HG03565 (cell line): ENCODE data around the gene RELN.
"Not testable (repeated sequence)": the region's sequence is repeated elsewhere in the genome, so short reads cannot be mapped to it uniquely, and the experiment has no call there.

Source experiments
- ATAC-seq: cut with Tn5 transposase; IDR thresholded peaks from one replicate; pipeline ENCODE4 v1.9.1; 2021; ENCODE audit warnings: mild to moderate bottlenecking, moderate library complexity; ENCODE audit not compliant: unreplicated experiment

Gene RELN

DNA sequence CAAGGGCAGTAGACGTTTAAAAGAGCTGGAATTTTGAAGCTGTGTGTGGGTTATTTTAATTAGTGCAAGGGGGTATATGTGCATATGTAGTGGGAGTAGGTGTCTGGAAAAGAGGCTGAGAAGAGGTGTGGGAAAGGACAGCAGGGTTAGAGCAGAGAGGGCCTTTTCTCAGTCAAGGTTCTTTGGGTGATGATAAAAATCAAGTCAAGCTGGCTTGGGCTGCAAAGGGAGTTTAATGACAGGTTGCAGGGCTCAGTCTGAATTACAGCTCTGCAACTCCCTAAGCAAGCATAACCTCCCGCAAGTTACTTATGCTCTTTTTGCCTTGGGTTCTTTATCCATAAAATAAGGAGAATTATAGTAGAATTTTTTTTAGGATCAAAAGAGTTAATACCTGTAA, 83.5 kb downstream of the RELN start:
- no peak for ATAC-seq

GRCh38 chr7:103902917-103903316, 86.5 kb downstream of the RELN start:
- ATAC-seq = no peak

GRCh38 chr7:103896826-103897225, 92.6 kb downstream of the RELN start:
- not testable (repeated sequence) for ATAC-seq

DNA sequence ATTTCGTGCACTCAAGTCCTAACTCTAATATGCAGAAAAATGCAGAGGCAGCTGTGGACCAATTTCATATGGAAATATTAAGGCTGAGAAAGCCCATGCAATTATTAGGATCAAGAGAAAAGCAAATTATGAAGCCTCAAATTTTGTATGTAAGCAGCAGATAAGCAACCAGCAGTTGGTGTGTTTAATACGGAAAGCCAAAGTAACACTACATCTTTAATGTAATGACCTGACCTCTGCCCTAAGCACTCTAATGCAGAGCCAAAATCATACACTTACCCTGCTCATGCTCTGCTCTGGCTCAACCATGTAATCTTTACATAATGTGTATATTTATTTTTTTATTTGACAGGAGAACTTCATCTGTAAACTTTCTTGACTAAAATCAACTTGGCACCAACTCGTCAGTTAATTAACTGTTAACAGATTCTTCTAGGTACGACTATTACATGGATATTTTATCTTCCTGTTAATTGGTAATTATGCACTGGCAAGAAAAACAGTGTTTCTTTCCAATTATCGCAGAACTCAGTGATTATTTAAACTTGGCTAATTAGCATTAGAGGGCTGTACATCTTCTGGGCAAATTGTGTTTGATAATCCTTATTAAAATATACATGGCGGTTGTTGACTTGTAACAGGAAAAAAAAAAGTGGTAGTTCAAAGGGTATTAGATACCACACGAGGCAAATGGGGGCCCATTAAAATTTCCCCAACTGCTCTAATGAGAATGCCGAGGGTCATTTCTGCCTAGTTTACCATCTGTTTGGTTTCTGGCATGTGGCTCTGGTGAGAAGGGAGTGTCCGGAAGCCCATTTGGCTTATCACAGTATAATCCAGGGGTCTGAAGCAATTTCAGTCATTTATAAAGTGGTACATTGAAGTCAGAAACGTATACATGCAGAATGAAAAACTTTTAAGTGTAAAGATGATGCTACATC, 94.5 kb downstream of the RELN start:
- no peak for ATAC-seq

DNA sequence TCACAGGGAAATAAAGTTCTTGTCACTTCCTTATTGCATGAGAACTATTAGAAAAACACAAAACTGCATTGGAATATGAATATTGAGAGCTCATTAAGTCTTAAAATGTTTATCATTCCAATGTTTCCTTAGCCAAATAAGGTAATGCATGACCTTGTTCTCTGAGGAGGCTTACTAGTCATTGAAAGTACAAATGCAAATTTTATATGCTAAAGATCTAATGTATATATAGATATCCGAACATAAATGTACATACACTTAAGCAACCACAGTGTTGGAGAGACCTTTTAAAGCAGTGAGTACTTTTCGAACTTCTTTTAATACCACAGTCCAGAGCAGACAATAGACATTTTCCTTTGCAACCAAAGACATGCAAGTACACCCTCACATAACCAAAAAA, 96.1 kb downstream of the RELN start:
- no peak for ATAC-seq

DNA sequence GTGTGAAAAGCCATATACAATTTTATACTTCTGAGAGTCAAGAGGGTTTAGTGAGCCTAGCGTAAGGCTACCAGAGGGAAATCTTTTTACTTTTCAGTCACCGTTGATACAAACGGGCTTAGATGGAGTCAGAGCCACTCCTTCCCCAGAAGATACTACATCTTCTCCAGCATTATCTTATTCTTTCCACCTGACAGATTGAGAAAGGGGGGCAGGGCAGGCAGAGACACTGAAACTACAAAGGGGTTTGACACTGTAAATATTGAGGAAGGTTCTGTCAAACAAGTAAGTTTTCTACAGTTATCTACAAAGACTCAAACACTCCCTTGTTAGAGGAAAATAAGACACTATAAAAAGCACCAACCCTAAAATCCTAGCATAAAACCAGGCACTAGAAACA, 100.0 kb downstream of the RELN start:
- ATAC-seq = no peak

- ATAC-seq = no peak
These were observed 100.8 kb downstream of the RELN start for GRCh38 chr7:103888603-103889153.

- ATAC-seq = no peak
These were observed 101.4 kb downstream of the RELN start for GRCh38 chr7:103887853-103888602.

DNA sequence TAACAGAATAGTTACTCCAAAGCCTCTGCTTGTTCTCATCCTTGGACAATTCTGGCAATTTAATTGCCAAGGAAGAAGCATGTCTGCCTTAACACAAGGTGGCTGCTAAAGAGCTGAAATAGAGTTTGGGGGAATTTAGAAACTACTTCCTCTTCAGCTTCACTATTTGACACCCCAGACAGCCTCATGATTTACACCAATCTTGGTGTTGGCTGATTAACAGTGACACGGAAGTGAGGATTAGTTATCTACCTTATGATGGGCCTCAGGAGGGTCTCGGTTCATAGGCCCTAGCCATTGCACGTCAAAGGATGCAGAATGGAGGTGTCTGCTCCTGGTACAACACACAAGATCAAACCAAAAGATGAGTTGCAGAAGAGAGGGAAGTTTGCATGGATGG, 102.4 kb downstream of the RELN start:
- ATAC-seq = no peak

DNA sequence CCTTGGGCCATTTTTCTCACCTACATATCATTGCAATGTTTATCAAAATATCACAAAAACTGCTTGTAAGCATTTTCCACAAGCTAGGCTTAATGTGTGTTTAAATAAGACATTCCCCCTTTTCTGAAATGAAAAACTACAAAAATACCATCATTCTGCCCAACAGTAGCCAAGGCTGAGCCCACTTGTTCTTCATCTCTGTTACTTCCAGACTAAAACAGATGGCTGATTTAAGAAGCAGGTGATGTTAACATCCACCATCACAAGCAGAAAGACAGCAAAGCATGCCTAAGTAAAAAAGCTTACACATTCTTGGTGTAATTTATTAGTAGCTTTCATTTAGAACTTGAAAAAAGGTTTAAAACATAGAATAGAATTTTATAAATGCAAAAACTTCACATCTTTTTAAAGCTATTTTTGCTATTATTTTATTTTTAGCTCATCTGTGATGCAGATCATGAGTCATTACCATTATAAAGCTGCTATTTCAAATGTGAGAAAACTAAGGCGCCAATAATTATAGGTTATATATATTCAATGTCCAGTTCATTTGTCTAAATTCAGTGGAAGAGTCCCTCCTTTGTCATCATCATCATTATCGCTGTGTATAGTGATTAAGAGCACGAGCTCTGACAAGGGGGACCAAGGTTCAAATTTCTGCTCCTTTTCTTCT, 109.4 kb downstream of the RELN start:
- ATAC-seq = no peak

GRCh38 chr7:103879411-103879810, 110.0 kb downstream of the RELN start:
- ATAC-seq = no peak

- no peak for ATAC-seq
These were observed 111.9 kb downstream of the RELN start for GRCh38 chr7:103877565-103877964.

- no peak for ATAC-seq
These were observed 113.7 kb downstream of the RELN start for GRCh38 chr7:103875718-103876117.

DNA sequence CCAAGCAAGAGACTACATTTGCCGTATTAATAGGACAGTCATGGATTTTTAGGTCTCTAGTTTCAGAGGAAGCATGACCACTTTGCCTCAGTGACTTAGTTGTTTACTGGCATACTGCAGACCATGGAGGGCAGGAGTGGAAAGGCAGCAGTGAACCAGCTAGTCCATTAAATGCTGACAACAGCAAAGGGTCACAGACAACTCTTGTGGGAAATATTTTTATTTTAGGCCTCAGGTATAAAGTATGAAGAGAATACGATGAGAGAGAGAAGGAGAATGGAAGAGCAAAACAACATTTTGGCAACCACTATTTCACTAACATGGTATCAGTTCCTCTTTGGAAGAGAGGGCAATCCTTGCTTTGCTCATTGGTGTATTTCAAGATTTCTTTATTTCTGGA, 118.0 kb downstream of the RELN start:
- no peak for ATAC-seq

DNA sequence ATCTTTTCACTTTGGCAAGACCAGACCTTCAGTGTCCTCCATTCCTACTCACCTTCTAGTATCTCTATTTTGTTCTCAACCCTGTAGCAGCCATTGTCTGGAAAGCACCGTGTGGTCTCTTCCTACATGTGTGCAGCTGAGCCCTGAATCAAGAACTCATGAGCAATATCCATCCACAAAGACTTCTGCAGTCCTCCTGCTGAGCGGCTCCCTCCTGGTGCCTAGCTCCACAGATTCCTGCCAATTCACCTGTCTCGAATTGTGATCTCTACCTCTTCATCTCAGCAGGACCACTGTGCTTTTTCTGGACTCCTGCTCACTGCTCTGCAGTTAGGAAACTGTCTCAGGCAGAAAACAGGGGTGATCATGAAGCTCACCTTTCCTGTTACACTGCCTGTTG, 118.8 kb downstream of the RELN start:
- ATAC-seq = no peak

- ATAC-seq = no peak
These were observed 121.6 kb downstream of the RELN start for GRCh38 chr7:103867874-103868273.

DNA sequence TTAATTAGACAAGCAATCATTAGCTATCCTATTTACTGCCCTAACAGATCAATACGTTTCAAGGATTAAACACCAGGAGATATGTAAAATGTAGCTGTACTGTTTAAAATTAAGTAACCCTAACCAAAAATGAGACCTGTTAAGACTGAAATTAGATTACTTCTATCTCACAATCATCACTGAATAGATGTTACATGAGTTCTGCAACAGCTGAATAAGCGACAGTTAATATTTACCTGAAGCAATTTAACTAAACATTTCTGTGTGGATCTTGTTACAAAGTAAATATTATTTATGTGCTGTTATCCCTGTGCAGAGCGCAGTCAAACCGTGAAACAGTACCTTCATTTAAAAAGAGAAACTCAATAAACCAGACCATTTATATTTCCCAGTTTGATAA, 122.5 kb downstream of the RELN start:
- no peak for ATAC-seq

GRCh38 chr7:103865442-103865841, 124.0 kb downstream of the RELN start:
- ATAC-seq = no peak

GRCh38 chr7:103862302-103863035, 127.0 kb downstream of the RELN start:
- ATAC-seq = no peak

GRCh38 chr7:103859709-103860108, 129.7 kb downstream of the RELN start:
- ATAC-seq = no peak

DNA sequence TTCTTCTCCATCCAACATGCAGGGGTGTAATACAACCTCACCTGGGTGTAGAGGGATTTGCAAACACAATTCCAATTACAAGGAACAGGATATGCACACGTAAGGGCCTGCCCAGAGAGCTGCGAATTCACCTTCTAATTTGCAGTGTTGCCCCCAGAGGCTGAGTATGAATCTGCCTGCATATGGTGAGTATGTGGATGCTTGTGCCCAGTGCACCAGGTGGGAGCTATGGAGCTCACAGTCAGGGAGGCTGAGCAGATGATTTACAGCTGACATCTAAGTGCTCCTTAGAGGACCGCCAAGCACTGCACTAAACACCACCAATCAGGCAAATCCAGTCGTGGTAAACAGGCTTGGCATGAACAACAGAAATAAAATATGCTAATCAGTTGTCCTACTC, 132.0 kb downstream of the RELN start:
- ATAC-seq = no peak
